8988T (cell line): ENCODE results near the gene CACNB2.
"Not testable (repeated sequence)": the region's sequence is repeated elsewhere in the genome, so short reads cannot be mapped to it uniquely, and the experiment has no call there.

Source experiments
- DNase-seq: peaks from one replicate; pipeline ENCODE4 v3.0.0; 2011

The CACNB2 gene

GRCh38 chr10:18533896-18534295 lies 393.7 kb downstream of the CACNB2 start:
- no peak for DNase-seq

- DNase-seq: no peak
These were observed 399.1 kb downstream of the CACNB2 start for GRCh38 chr10:18539335-18539734.

GRCh38 chr10:18540195-18540594 lies 400.0 kb downstream of the CACNB2 start:
- no peak for DNase-seq

GRCh38 chr10:18542832-18543231 lies 402.6 kb downstream of the CACNB2 start:
- DNase-seq: no peak

- no peak for DNase-seq
These were observed 405.5 kb downstream of the CACNB2 start for GRCh38 chr10:18545621-18546305.

GRCh38 chr10:18549105-18549504 lies 408.9 kb downstream of the CACNB2 start:
- no peak for DNase-seq

GRCh38 chr10:18551473-18551872 lies 411.2 kb downstream of the CACNB2 start:
- no peak for DNase-seq

GRCh38 chr10:18554479-18554878 lies 414.3 kb downstream of the CACNB2 start:
- DNase-seq: no peak

GRCh38 chr10:18556522-18557147 lies 416.4 kb downstream of the CACNB2 start:
- no peak for DNase-seq

GRCh38 chr10:18557960-18558359 lies 417.7 kb downstream of the CACNB2 start:
- no peak for DNase-seq

- DNase-seq: no peak
These were observed 421.8 kb downstream of the CACNB2 start for GRCh38 chr10:18561861-18562551.

GRCh38 chr10:18563003-18563726 lies 422.9 kb downstream of the CACNB2 start:
- DNase-seq: no peak

GRCh38 chr10:18565006-18565405 lies 424.8 kb downstream of the CACNB2 start:
- DNase-seq: no peak

GRCh38 chr10:18566177-18566576 lies 426.0 kb downstream of the CACNB2 start:
- DNase-seq: no peak

GRCh38 chr10:18567343-18567856 lies 427.2 kb downstream of the CACNB2 start:
- no peak for DNase-seq

GRCh38 chr10:18570386-18570785 lies 430.2 kb downstream of the CACNB2 start:
- not testable (repeated sequence) for DNase-seq

GRCh38 chr10:18571076-18571475 lies 430.9 kb downstream of the CACNB2 start:
- no peak for DNase-seq

GRCh38 chr10:18571780-18572179 lies 431.6 kb downstream of the CACNB2 start:
- DNase-seq: no peak

- DNase-seq: no peak
These were observed 432.8 kb downstream of the CACNB2 start for GRCh38 chr10:18572959-18573561.

GRCh38 chr10:18576586-18576985 lies 436.4 kb downstream of the CACNB2 start:
- no peak for DNase-seq

GRCh38 chr10:18577823-18578685 lies 437.8 kb downstream of the CACNB2 start:
- no peak for DNase-seq

GRCh38 chr10:18582803-18583202 lies 442.6 kb downstream of the CACNB2 start:
- DNase-seq: no peak
